Measurements from ENCODE around the gene EIF2AK3.

- no peak for TF ChIP-seq EZH2phosphoT487 (IDR thresholded peaks at IDR 0.05; ENCODE audit: insufficient read depth, low read depth)
- TF ChIP-seq EZH2 (IDR thresholded peaks at IDR 0.05; ENCODE audit: insufficient read depth, poor library complexity, severe bottlenecking), result no peak
These were observed 24.4 kb upstream of the EIF2AK3 start for GRCh38 chr2:88651646-88652045.

Measured in GM23248 (cell line).